NB4 (cell line): ENCODE results near the gene KSR2.

ENCODE experiments used
- MYC ChIP-seq: IDR thresholded peaks from 2 replicates; pipeline ENCODE4 v1.6.1; 2011; ENCODE audit warnings: low read depth, low read length
- TF ChIP-seq, protein P1 (sequence below): IDR thresholded peaks from one replicate; pipeline ENCODE4 v1.5.1; 2012; ENCODE audit warnings: low read depth, low read length

DNA sequence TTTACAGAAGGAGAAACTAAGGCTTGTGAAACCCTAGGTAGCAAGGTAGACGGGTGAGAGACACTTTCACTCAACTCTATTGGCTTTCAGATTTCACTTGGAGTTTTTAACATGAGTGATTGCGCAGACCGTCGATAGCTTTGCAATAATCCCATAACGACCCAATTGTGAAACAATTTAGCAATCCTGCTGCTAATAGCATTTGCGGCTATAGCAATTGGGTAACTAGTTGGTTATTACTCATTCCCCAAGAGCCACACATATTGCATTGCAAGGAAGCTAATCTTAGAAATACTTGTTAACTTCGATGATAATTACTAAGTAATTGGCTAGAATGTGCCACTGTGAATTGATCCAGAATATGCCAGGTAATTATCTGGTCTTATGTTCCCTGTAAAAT lies 447.4 kb downstream of the KSR2 start:
- TF ChIP-seq, protein P1, sequence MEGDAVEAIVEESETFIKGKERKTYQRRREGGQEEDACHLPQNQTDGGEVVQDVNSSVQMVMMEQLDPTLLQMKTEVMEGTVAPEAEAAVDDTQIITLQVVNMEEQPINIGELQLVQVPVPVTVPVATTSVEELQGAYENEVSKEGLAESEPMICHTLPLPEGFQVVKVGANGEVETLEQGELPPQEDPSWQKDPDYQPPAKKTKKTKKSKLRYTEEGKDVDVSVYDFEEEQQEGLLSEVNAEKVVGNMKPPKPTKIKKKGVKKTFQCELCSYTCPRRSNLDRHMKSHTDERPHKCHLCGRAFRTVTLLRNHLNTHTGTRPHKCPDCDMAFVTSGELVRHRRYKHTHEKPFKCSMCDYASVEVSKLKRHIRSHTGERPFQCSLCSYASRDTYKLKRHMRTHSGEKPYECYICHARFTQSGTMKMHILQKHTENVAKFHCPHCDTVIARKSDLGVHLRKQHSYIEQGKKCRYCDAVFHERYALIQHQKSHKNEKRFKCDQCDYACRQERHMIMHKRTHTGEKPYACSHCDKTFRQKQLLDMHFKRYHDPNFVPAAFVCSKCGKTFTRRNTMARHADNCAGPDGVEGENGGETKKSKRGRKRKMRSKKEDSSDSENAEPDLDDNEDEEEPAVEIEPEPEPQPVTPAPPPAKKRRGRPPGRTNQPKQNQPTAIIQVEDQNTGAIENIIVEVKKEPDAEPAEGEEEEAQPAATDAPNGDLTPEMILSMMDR = no peak
- TF ChIP-seq MYC = no peak
